Pons (tissue), 1 donor: ENCODE data around the gene IGF2BP3.

Source experiments
- DNase-seq: peaks from one replicate; pipeline ENCODE4 v3.0.0-alpha.2; 2016; ENCODE audit warnings: low spot score

Gene IGF2BP3

DNA sequence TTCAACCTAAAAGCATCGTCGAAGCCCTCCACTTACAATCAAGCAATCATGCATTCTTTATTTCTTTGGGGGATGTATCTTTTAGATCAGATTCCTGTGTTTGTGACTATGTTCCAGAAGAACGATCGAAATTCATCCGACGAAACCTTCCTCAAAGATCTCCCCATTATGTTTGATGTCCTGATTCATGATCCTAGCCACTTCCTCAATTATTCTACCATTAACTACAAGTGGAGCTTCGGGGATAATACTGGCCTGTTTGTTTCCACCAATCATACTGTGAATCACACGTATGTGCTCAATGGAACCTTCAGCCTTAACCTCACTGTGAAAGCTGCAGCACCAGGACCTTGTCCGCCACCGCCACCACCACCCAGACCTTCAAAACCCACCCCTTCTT, 209.9 kb downstream of the IGF2BP3 start:
- DNase-seq: no peak
